WTC11 (cell line): ENCODE data around the gene MALAT1. TPM values are rescaled to one million over a fixed set of nuclear protein-coding genes. Genes with fewer than 3 reads are reported as not detected.
A peak's percentile ranks its signal among the peaks of the same experiment; 100 is the strongest.

Experiments used
- ATAC-seq: fragments of 200-7000 bp; cut with Tn5 transposase; 2 replicates; pipeline ENCODE4 v1.10.0; 2021; ENCODE audit warnings: mild to moderate bottlenecking, moderate library complexity
- CTCF ChIA-PET: fragments of 300-600 bp; sonication (Branson Sonifier 250); formaldehyde crosslinking; loops from one replicate; lab custom pipeline; 2021; ENCODE audit warnings: antibody characterized with exemption; lab: Charles Lee
- POLR2A ChIA-PET: fragments of 350-600 bp; sonication (Branson Sonifier 250); formaldehyde crosslinking; loops from one replicate; lab custom pipeline; 2021; ENCODE audit warnings: antibody characterized with exemption; lab: Charles Lee
- DNase-seq: peaks from one replicate; pipeline ENCODE4 v3.0.0; 2021; ENCODE audit warnings: low spot score
- H3K27ac Mint-ChIP-seq: 2 replicates; pipeline ENCODE4 v1.8.0; 2021; ENCODE audit warnings: mixed read lengths
- H3K27me3 Mint-ChIP-seq: 2 replicates; pipeline ENCODE4 v1.8.0; 2021; ENCODE audit warnings: low read depth, mild to moderate bottlenecking, moderate library complexity, mixed read lengths
- H3K36me3 Mint-ChIP-seq: 2 replicates; pipeline ENCODE4 v1.8.0; 2021; ENCODE audit warnings: mixed read lengths
- H3K4me1 Mint-ChIP-seq: 2 replicates; pipeline ENCODE4 v1.8.0; 2022; ENCODE audit warnings: mixed read lengths
- H3K4me3 Mint-ChIP-seq: 2 replicates; pipeline ENCODE4 v1.8.0; 2021; ENCODE audit warnings: mild to moderate bottlenecking, moderate library complexity, mixed read lengths
- H3K9me3 Mint-ChIP-seq: 2 replicates; pipeline ENCODE4 v1.8.0; 2021; ENCODE audit warnings: mixed read lengths
- AR ChIP-seq: fragments of 250-450 bp; sonication (Bioruptor Pico); IDR thresholded peaks from 2 replicates; pipeline ENCODE4 v1.9.0; 2021; ENCODE audit warnings: mild to moderate bottlenecking
- ATF3 ChIP-seq: sonication (generic); formaldehyde crosslinking; conservative IDR thresholded peaks from 2 replicates; pipeline ENCODE4 v1.8.1; 2022; ENCODE audit warnings: mild to moderate bottlenecking, missing genetic modification reagents
- CDX4 ChIP-seq: fragments of 250-450 bp; sonication (Bioruptor Pico); IDR thresholded peaks from 2 replicates; pipeline ENCODE4 v1.9.0; 2021; ENCODE audit warnings: moderate library complexity, mild to moderate bottlenecking, inconsistent platforms, borderline replicate concordance
- EMX1 ChIP-seq: fragments of 250-450 bp; sonication (Bioruptor Pico); IDR thresholded peaks from 2 replicates; pipeline ENCODE4 v1.8.0; 2021; ENCODE audit warnings: mild to moderate bottlenecking
- ERG ChIP-seq: fragments of 250-450 bp; sonication (Bioruptor Pico); IDR thresholded peaks from 2 replicates; pipeline ENCODE4 v1.8.0; 2021; ENCODE audit warnings: mild to moderate bottlenecking
- FOXK1 ChIP-seq: sonication (generic); formaldehyde crosslinking; IDR thresholded peaks from 2 replicates; pipeline ENCODE4 v1.8.0; 2022; ENCODE audit warnings: mild to moderate bottlenecking, moderate library complexity, missing genetic modification reagents
- NFATC4 ChIP-seq: fragments of 250-450 bp; sonication (Bioruptor Pico); IDR thresholded peaks from 2 replicates; pipeline ENCODE4 v1.9.0; 2021; ENCODE audit warnings: mild to moderate bottlenecking
- OVOL2 ChIP-seq: fragments of 250-450 bp; sonication (Bioruptor Pico); IDR thresholded peaks from 2 replicates; pipeline ENCODE4 v1.9.0; 2021; ENCODE audit warnings: mild to moderate bottlenecking, borderline replicate concordance
- PRRX2 ChIP-seq: fragments of 250-450 bp; sonication (Bioruptor Pico); IDR thresholded peaks from 2 replicates; pipeline ENCODE4 v1.8.0; 2021; ENCODE audit warnings: mild to moderate bottlenecking
- RORB ChIP-seq: fragments of 250-450 bp; sonication (Bioruptor Pico); IDR thresholded peaks from 2 replicates; pipeline ENCODE4 v1.9.0; 2021; ENCODE audit warnings: mild to moderate bottlenecking
- TP53 ChIP-seq: sonication (generic); formaldehyde crosslinking; IDR thresholded peaks from 2 replicates; pipeline ENCODE4 v1.8.1; 2023; ENCODE audit warnings: mild to moderate bottlenecking, missing genetic modification reagents
- ZMAT4 ChIP-seq: fragments of 250-450 bp; sonication (Bioruptor Pico); IDR thresholded peaks from 2 replicates; pipeline ENCODE4 v1.9.0; 2021; ENCODE audit warnings: mild to moderate bottlenecking
- ZNF416 ChIP-seq: fragments of 250-450 bp; sonication (Bioruptor Pico); IDR thresholded peaks from 2 replicates; pipeline ENCODE4 v1.9.0; 2021; ENCODE audit warnings: mild to moderate bottlenecking, inconsistent platforms
- ZNF425 ChIP-seq: fragments of 250-450 bp; sonication (Bioruptor Pico); conservative IDR thresholded peaks from 2 replicates; pipeline ENCODE4 v1.9.0; 2021; ENCODE audit warnings: mild to moderate bottlenecking
- ZNF532 ChIP-seq: fragments of 250-450 bp; sonication (Bioruptor Pico); IDR thresholded peaks from 2 replicates; pipeline ENCODE4 v1.9.0; 2021; ENCODE audit warnings: mild to moderate bottlenecking, borderline replicate concordance
- total RNA-seq: library from RNA; stranded (reverse); gene quantifications from 3 replicates; pipeline ENCODE4 v1.2.3, GENCODE V29; 2021

Gene MALAT1
- total RNA-seq, 1 experiment from 2014 or later: 1,830 TPM

- TF ChIP-seq ERG (peak; percentile 87), NFATC4 (peak; percentile 74), PRRX2 (CRISPR knock-in tag) (peak; percentile 34), RORB (CRISPR knock-in tag) (peak; percentile 55; the same call in 1 of the 2 replicates), ATF3 (CRISPR knock-in tag) (no peak), EMX1 (CRISPR knock-in tag) (peak; percentile 91), CDX4 (CRISPR knock-in tag) (peak; percentile 44)
Observed at GRCh38 chr11:65503949-65504673, 5.3 kb downstream of the MALAT1 start (continued).

GRCh38 chr11:65504674-65505465 is 6.0 kb downstream of the MALAT1 start:
- ATAC-seq: no peak
- Mint-ChIP-seq H3K27me3 (no peaks in the 10 kb centered on the region), H3K9me3 (no peaks in the 10 kb centered on the region), H3K4me3 (no peak overlapping the region), H3K4me1 (peaks cover 51% of the 10 kb centered on the region), H3K36me3 (no peaks in the 10 kb centered on the region; the same call in 1 of the 2 replicates), H3K27ac (peak overlapping the region; percentile 95)
- POLR2A ChIA-PET: interaction anchor here (1.2 to 7.8 kb wide), 6 partner anchors 6 to 151 kb away, joined by 3 to 194 read pairs (median 111); partner anchors contain the start of genes MALAT1, NEAT1 and TIGD3
- CTCF ChIA-PET: interaction anchor here (1.0 to 8.3 kb wide), 5 partner anchors 8 to 88 kb away, joined by 3 to 84 read pairs (median 10); no protein-coding TSS in a partner anchor
- TF ChIP-seq TP53 (CRISPR knock-in tag): no peak
- no peak for TF ChIP-seq OVOL2 (CRISPR knock-in tag)
- peak; percentile 89 for TF ChIP-seq ERG
- peak; percentile 82 for TF ChIP-seq NFATC4
- TF ChIP-seq ZNF416: peak; percentile 91
- TF ChIP-seq EMX1 (CRISPR knock-in tag): peak; percentile 83
- TF ChIP-seq ZNF425 (CRISPR knock-in tag): peak; percentile 50; the same call in 1 of the 2 replicates
- TF ChIP-seq AR (CRISPR knock-in tag): peak; percentile 88; the same call in 1 of the 2 replicates
- peak; percentile 30; the same call in 1 of the 2 replicates for TF ChIP-seq ZMAT4
- peak; percentile 83 for TF ChIP-seq PRRX2 (CRISPR knock-in tag)
- TF ChIP-seq FOXK1 (CRISPR knock-in tag): no peak
- TF ChIP-seq ZNF532: peak; percentile 68
- no peak for DNase-seq
